K562 (cell line): ENCODE results near the gene TMEM127. TPM values are rescaled to one million over a fixed set of nuclear protein-coding genes. Genes with fewer than 3 reads are reported as not detected.
A peak's percentile ranks its signal among the peaks of the same experiment; 100 is the strongest.

ENCODE experiments used
- ATAC-seq: fragments of 200-7000 bp; cut with Tn5 transposase; 3 replicates; pipeline ENCODE4 v1.9.1; 2020; ENCODE audit warnings: moderate library complexity
- BruUV-seq: library from RNA; stranded (reverse); fragments of 400-500 nt; replicated peaks from 2 replicates; lab custom pipeline; 2021; lab: Mats Ljungman, UMichigan
- CTCF ChIA-PET: fragments of 300-600 bp; formaldehyde crosslinking; extraction: SDS; loops from one replicate; lab custom pipeline; 2021; ENCODE audit warnings: low intra/inter-chr PET ratio; lab: Yijun Ruan, JAX
- POLR2A ChIA-PET: fragments of 300-600, 350-650 bp; sonication (Branson Sonifier 250); formaldehyde crosslinking; extraction: SDS; loops from one replicate; lab custom pipeline; 2021; ENCODE audit warnings: antibody characterized with exemption, inconsistent platforms; lab: Yijun Ruan, JAX
- DNase-seq, 4 experiments: peaks; one replicate each; pipeline versions ENCODE4 v3.0.0 to v3.0.0-alpha.2; 2011 to 2018; ENCODE audit warnings: low spot score in 3 of 4, mixed read lengths in 3 of 4; ENCODE audit errors: extremely low read depth in 1 of 4
- FAIRE-seq: peaks from 2 replicates; lab custom pipeline; 2011; peaks lifted over from hg19 to GRCh38; lab: Jason Lieb, UNC
- H2AFZ ChIP-seq: 2 replicates; pipeline ENCODE4 v1.6.0; 2011; ENCODE audit warnings: low read depth, low read length, control low read depth, inconsistent platforms
- H3K27ac ChIP-seq: fragments of 200-600 bp; 3 replicates; pipeline ENCODE4 v1.8.0; 2011; ENCODE audit warnings: low read depth, mild to moderate bottlenecking, control low read depth, inconsistent platforms, low read length, moderate library complexity, mixed read lengths; ENCODE audit errors: extremely low read depth
- H3K27me3 ChIP-seq, 2 experiments: fragments of 300-600 bp in 1 of 2; 2 replicates in 1 of 2; 3 replicates in 1 of 2; pipeline versions ENCODE4 v1.6.0 to v1.8.0; 2011; ENCODE audit warnings: inconsistent platforms in 2 of 2, low read length in 2 of 2, mild to moderate bottlenecking in 1 of 2, mixed read lengths in 1 of 2, moderate library complexity in 1 of 2; ENCODE audit not compliant: control insufficient read depth in 2 of 2, insufficient read depth in 2 of 2
- H3K36me3 ChIP-seq: fragments of 300-600 bp; 3 replicates; pipeline ENCODE4 v1.8.0; 2011; ENCODE audit warnings: mild to moderate bottlenecking, low read length, inconsistent platforms; ENCODE audit not compliant: control insufficient read depth, insufficient read depth
- H3K4me1 ChIP-seq, 2 experiments: fragments of 200-600 bp in 1 of 2; replicated peaks in 1 of 2; 2 replicates in 1 of 2; 3 replicates in 1 of 2; pipeline versions ENCODE4 v1.5.1 to v1.8.0; 2011; ENCODE audit warnings: inconsistent platforms in 2 of 2, low read length in 2 of 2, mild to moderate bottlenecking in 1 of 2, mixed read lengths in 1 of 2, moderate library complexity in 1 of 2; ENCODE audit not compliant: control insufficient read depth in 2 of 2, insufficient read depth in 2 of 2
- H3K4me2 ChIP-seq: 2 replicates; pipeline ENCODE4 v1.6.1; 2011; ENCODE audit warnings: low read length, control low read depth, inconsistent platforms, mixed read lengths; ENCODE audit not compliant: insufficient read depth
- H3K4me3 ChIP-seq: fragments of 200-600 bp; sonication (generic), shearing (Covaris generic); 2 replicates; pipeline ENCODE4 v1.5.1; 2016; ENCODE audit warnings: control low read depth, inconsistent platforms
- H3K79me2 ChIP-seq: fragments of 200-600 bp; 3 replicates; pipeline ENCODE4 v1.8.0; 2011; ENCODE audit warnings: low read length, inconsistent platforms; ENCODE audit not compliant: control insufficient read depth, insufficient read depth
- H3K9ac ChIP-seq, 2 experiments: 2 replicates each; pipeline versions ENCODE4 v1.6.0 to v1.6.1; 2011; ENCODE audit warnings: low read depth in 2 of 2, low read length in 2 of 2, control low read depth in 1 of 2, inconsistent platforms in 1 of 2, mild to moderate bottlenecking in 1 of 2, mixed read lengths in 1 of 2; ENCODE audit not compliant: insufficient read depth in 1 of 2
- H3K9me1 ChIP-seq: one replicate; pipeline ENCODE4 v1.6.0; 2011; ENCODE audit warnings: inconsistent platforms, mild to moderate bottlenecking, low read length, moderate library complexity; ENCODE audit not compliant: control insufficient read depth, insufficient read depth
- H3K9me3 ChIP-seq: replicated peaks from 2 replicates; pipeline ENCODE4 v1.5.1; 2011; ENCODE audit warnings: low read depth, low read length, inconsistent platforms; ENCODE audit not compliant: control insufficient read depth, insufficient read depth
- H4K20me1 ChIP-seq: replicated peaks from 2 replicates; pipeline ENCODE4 v1.6.1; 2011; ENCODE audit warnings: low read length, inconsistent platforms, mixed read lengths; ENCODE audit not compliant: control insufficient read depth, insufficient read depth
- FOXA3 ChIP-seq, 2 experiments: fragments of 450-650 bp in 1 of 2; sonication (generic) in 1 of 2; formaldehyde crosslinking; IDR thresholded peaks in 1 of 2; conservative IDR thresholded peaks in 1 of 2; 2 replicates each; pipeline versions ENCODE4 v1.4.0 to v1.8.0; 2020 to 2022; ENCODE audit warnings: mild to moderate bottlenecking in 2 of 2, missing genetic modification reagents in 1 of 2
- IRF2 ChIP-seq: sonication (generic); formaldehyde crosslinking; IDR thresholded peaks from 2 replicates; pipeline ENCODE4 v1.8.1; 2022; ENCODE audit warnings: mild to moderate bottlenecking, missing genetic modification reagents
- MYNN ChIP-seq, 2 experiments: sonication (generic); formaldehyde crosslinking in 1 of 2; IDR thresholded peaks; 2 replicates each; pipeline versions ENCODE4 v1.5.0 to v1.6.1; 2016 to 2020; ENCODE audit warnings: antibody characterized with exemption in 1 of 2, missing genetic modification reagents in 1 of 2
- NFIC ChIP-seq: fragments of 450-650 bp; IDR thresholded peaks from 2 replicates; pipeline ENCODE4 v1.6.1; 2017; ENCODE audit warnings: mild to moderate bottlenecking, inconsistent platforms
- ZNF274 ChIP-seq: IDR thresholded peaks from 2 replicates; pipeline ENCODE4 v1.6.1; 2011; ENCODE audit warnings: low read depth, mild to moderate bottlenecking, low read length, moderate library complexity, borderline replicate concordance
- ZNF347 ChIP-seq: fragments of 450-650 bp; formaldehyde crosslinking; IDR thresholded peaks from 2 replicates; pipeline ENCODE4 v1.4.0; 2020; ENCODE audit warnings: low read depth, mild to moderate bottlenecking, moderate library complexity
- WGBS: fragments of 100-300 bp; shearing (Covaris generic); methylation state at CpG from one replicate; pipeline ENCODE4 v1.1.6; 2016; ENCODE audit warnings: low coverage, mixed read lengths; ENCODE audit not compliant: insufficient coverage; ENCODE audit errors: missing lambda C conversion rate; 5-methylcytosine and 5-hydroxymethylcytosine counted together
- in situ Hi-C: fragments of 300-500 bp; cut with MboI; formaldehyde crosslinking; loops from 4 replicates; pipeline ENCODE4 v1.15.0; 2018; ENCODE audit warnings: inconsistent platforms, mixed read lengths
- intact Hi-C: fragments of 100-400 bp; cut with micrococcal nuclease; formaldehyde crosslinking; loops from 2 replicates; pipeline ENCODE4 v1.14.2; 2022
- polyA plus RNA-seq, 8 experiments: library from polyadenylated mRNA; depleted of rRNA in 4 of 8; stranded (reverse) in 5 of 8; unstranded in 3 of 8; fragments of >200 nt; fragmentation: Nextera tagmentation in 2 of 8; fragmentation: Illumina TruSeq in 1 of 8; extraction: Ambion mirVana in 2 of 8; extraction: Trizol in 1 of 8; gene quantifications; 2 replicates each; pipeline versions ENCODE4 v1.2.1 to v1.2.3, GENCODE V29; 2011 to 2014; ENCODE audit warnings: inconsistent platforms in 1 of 8, missing spikeins in 1 of 8
- total RNA-seq, 7 experiments: library from RNA; depleted of rRNA in 6 of 7; stranded (reverse); fragments of >200 nt in 6 of 7; fragmentation: Illumina TruSeq in 2 of 7; extraction: Trizol in 2 of 7; gene quantifications; 2 replicates each; pipeline versions ENCODE4 v1.2.1 to v1.2.3, GENCODE V29; 2011 to 2021; ENCODE audit warnings: low replicate concordance in 1 of 7

Gene TMEM127
- total and polyA plus RNA-seq, 9 of the 15 experiments (the other 6 are each of a cell fraction or from before 2014, with no cell fraction given): 1.7 to 20.0 (median 9.9) TPM

GRCh38 chr2:96238266-96238665 lies 27.5 kb downstream of the TMEM127 start (continued):
- TF ChIP-seq ZNF347: no peak
- no peak for TF ChIP-seq IRF2 (CRISPR knock-in tag)
- no peak for TF ChIP-seq ZNF274

GRCh38 chr2:96236882-96237281 lies 28.9 kb downstream of the TMEM127 start:
- Histone ChIP-seq H3K9me1 (peaks cover 3% of the 10 kb centered on the region), H4K20me1 (no peaks in the 10 kb centered on the region), H3K4me2 (no peak overlapping the region), H3K4me1 (no peaks in the 10 kb centered on the region), H3K4me3 (no peak overlapping the region), H3K27me3 (no peaks in the 10 kb centered on the region), H2AFZ (no peak overlapping the region), H3K9me3 (no peaks in the 10 kb centered on the region), H3K9ac (no peak overlapping the region), H3K36me3 (no peaks in the 10 kb centered on the region; the same call in 2 of the 3 replicates), H3K79me2 (no peaks in the 10 kb centered on the region), H3K27ac (no peak overlapping the region)
- CTCF ChIA-PET: no interaction called here
- ATAC-seq (no peak), FAIRE-seq (no peak), DNase-seq (no peak)
- in situ Hi-C loops (no loop called here), intact Hi-C loops (no loop called here)
- no TSS peak for BruUV-seq
- WGBS: 93% methylated on average over 1 of the region's 1 CpG
- TF ChIP-seq FOXA3 (CRISPR knock-in tag; conservative IDR thresholded peaks at IDR 0.05 in 1 of 2, IDR thresholded peaks at IDR 0.05 in 1 of 2) (no peak), NFIC (peak; percentile 38; the same call in 1 of the 2 replicates), MYNN (IDR thresholded peaks at IDR 0.05) (no peak), MYNN (CRISPR knock-in tag; IDR thresholded peaks at IDR 0.05) (no peak)
- POLR2A ChIA-PET: interaction anchor here (0.7 to 2.2 kb wide), 4 partner anchors 9 to 496 kb away, joined by 3 to 5 read pairs (median 4); no protein-coding TSS in a partner anchor
